Upper lobe of left lung (tissue), 6 donors: ENCODE data around the gene CUX1. TPM values are rescaled to one million over a fixed set of nuclear protein-coding genes. Genes with fewer than 3 reads are reported as not detected.
A peak's percentile ranks its signal among the peaks of the same experiment; 100 is the strongest.

Experiments used
- ATAC-seq, 2 donors: fragments of 200-7000 bp; cut with Tn5 transposase; one replicate each; pipeline ENCODE4 v1.9.1; 2022; ENCODE audit warnings: mild to moderate bottlenecking in 2 of 2, moderate library complexity in 2 of 2; ENCODE audit not compliant: low FRiP score in 2 of 2
- DNase-seq, 2 donors: peaks; one replicate each; pipeline ENCODE4 v3.0.0-alpha.2; 2019 to 2020
- H3K27ac ChIP-seq, 4 donors: fragments of 200-600 bp; sonication (generic); one replicate each; pipeline ENCODE4 v1.5.1; 2016 to 2019
- H3K27me3 ChIP-seq, 4 donors: fragments of 200-600 bp; sonication (generic); one replicate each; pipeline ENCODE4 v1.5.1; 2017 to 2019
- H3K36me3 ChIP-seq, 4 donors: fragments of 200-600 bp; sonication (generic); one replicate each; pipeline ENCODE4 v1.5.1; 2016 to 2019
- H3K4me1 ChIP-seq, 4 donors: fragments of 200-600 bp; sonication (generic); one replicate each; pipeline ENCODE4 v1.5.1; 2018 to 2019
- H3K4me3 ChIP-seq, 4 donors: fragments of 200-600 bp; sonication (generic); one replicate each; pipeline ENCODE4 v1.5.1; 2017 to 2019; ENCODE audit warnings: mild to moderate bottlenecking in 2 of 4, moderate library complexity in 1 of 4
- H3K9me3 ChIP-seq, 4 donors: fragments of 200-600 bp; sonication (generic); one replicate each; pipeline ENCODE4 v1.5.1; 2018 to 2019
- CTCF ChIP-seq, 6 experiments: fragments of 450-650 bp in 4 of 6; fragments of 200-600 bp in 2 of 6; sonication (generic) in 2 of 6; IDR thresholded peaks; one replicate each; pipeline ENCODE4 v1.5.1; 2016 to 2019; ENCODE audit warnings: antibody characterized with exemption in 6 of 6
- EP300 ChIP-seq, 4 donors: sonication (generic); formaldehyde crosslinking; IDR thresholded peaks; one replicate each; pipeline ENCODE4 v1.5.1; 2017; ENCODE audit warnings: antibody characterized with exemption in 4 of 4, control low read depth in 2 of 4
- POLR2A ChIP-seq, 4 donors: fragments of 450-650 bp; IDR thresholded peaks; one replicate each; pipeline ENCODE4 v1.5.1; 2016 to 2017; ENCODE audit warnings: antibody characterized with exemption in 4 of 4, mild to moderate bottlenecking in 2 of 4
- POLR2AphosphoS5 ChIP-seq, 2 donors: sonication (generic); formaldehyde crosslinking; IDR thresholded peaks; one replicate each; pipeline ENCODE4 v1.5.1; 2017; ENCODE audit warnings: antibody characterized with exemption in 2 of 2
- WGBS, 2 donors: methylation state at CpG; one replicate each; pipeline ENCODE4 v1.1.5; 2017 to 2018; 5-methylcytosine and 5-hydroxymethylcytosine counted together
- total RNA-seq, 6 donors: library from RNA; depleted of rRNA in 4 of 6; stranded (reverse); fragments of >200 nt in 4 of 6; gene quantifications; one replicate each; pipeline versions ENCODE4 v1.1.0 to v1.2.1, GENCODE V29; 2016 to 2021
- donor health status: DM: no; HTN: no; CAD: no; lungs with moderate emphysema.
- donor health status: DM: no; HTN: yes; CAD: no; lungs with severe emphysema.

CUX1 gene
- total RNA-seq, 6 donors from 2014 or later = 106 to 188 (median 115) TPM

GRCh38 chr7:102097601-102098161 is 280.3 kb downstream of the CUX1 start:
- ATAC-seq (no peak), DNase-seq (no peak)
- no peak overlapping the region for H3K4me3 ChIP-seq
- TF ChIP-seq CTCF (IDR thresholded peaks at IDR 0.05) (no peak), EP300 (IDR thresholded peaks at IDR 0.05) (no peak), POLR2AphosphoS5 (IDR thresholded peaks at IDR 0.05) (no peak), POLR2A (IDR thresholded peaks at IDR 0.05) (no peak)
- 67 to 87% methylated on average over 13 of the region's 13 CpGs for WGBS, 2 donors
- H3K4me1 ChIP-seq = peaks cover 0 to 5% (median 0%) of the 10 kb centered on the region in 4 donors
- peaks cover 0 to 47% (median 29%) of the 10 kb centered on the region in 4 donors for H3K36me3 ChIP-seq
- no peaks in the 10 kb centered on the region for H3K9me3 ChIP-seq
- H3K27ac ChIP-seq = no peak overlapping the region
- H3K27me3 ChIP-seq = no peaks in the 10 kb centered on the region

- 95 to 100% methylated on average over 5 to 6 of the region's 6 CpGs for WGBS, 2 donors
- Histone ChIP-seq H3K9me3 (no peaks in the 10 kb centered on the region), H3K27me3 (no peaks in the 10 kb centered on the region), H3K4me1 (no peaks in the 10 kb centered on the region), H3K36me3 (peaks cover 0 to 58% (median 36%) of the 10 kb centered on the region in 4 donors), H3K27ac (no peak overlapping the region), H3K4me3 (no peak overlapping the region)
- no peak for ATAC-seq
- TF ChIP-seq POLR2AphosphoS5 (IDR thresholded peaks at IDR 0.05) = no peak
- no peak for TF ChIP-seq POLR2A (IDR thresholded peaks at IDR 0.05)
- TF ChIP-seq CTCF (IDR thresholded peaks at IDR 0.05) = no peak
- TF ChIP-seq EP300 (IDR thresholded peaks at IDR 0.05) = no peak
- DNase-seq = no peak
These were observed 281.6 kb downstream of the CUX1 start for GRCh38 chr7:102098986-102099385.

GRCh38 chr7:102099474-102099873 is 282.0 kb downstream of the CUX1 start:
- DNase-seq (no peak), ATAC-seq (no peak)
- H3K27ac ChIP-seq = no peak overlapping the region
- no peak overlapping the region for H3K4me3 ChIP-seq
- WGBS, 2 donors = 95 to 98% methylated on average over 3 of the region's 3 CpGs
- H3K4me1 ChIP-seq = no peaks in the 10 kb centered on the region
- peaks cover 0 to 63% (median 38%) of the 10 kb centered on the region in 4 donors for H3K36me3 ChIP-seq
- H3K27me3 ChIP-seq = no peaks in the 10 kb centered on the region
- no peak for TF ChIP-seq EP300 (IDR thresholded peaks at IDR 0.05)
- no peak for TF ChIP-seq POLR2AphosphoS5 (IDR thresholded peaks at IDR 0.05)
- TF ChIP-seq CTCF (IDR thresholded peaks at IDR 0.05) = no peak
- TF ChIP-seq POLR2A (IDR thresholded peaks at IDR 0.05) = no peak
- no peaks in the 10 kb centered on the region for H3K9me3 ChIP-seq

GRCh38 chr7:102101111-102101551 is 283.7 kb downstream of the CUX1 start:
- Histone ChIP-seq H3K9me3 (no peaks in the 10 kb centered on the region), H3K36me3 (peaks cover 0 to 73% (median 45%) of the 10 kb centered on the region in 4 donors), H3K27me3 (no peaks in the 10 kb centered on the region), H3K4me3 (no peak overlapping the region), H3K4me1 (no peaks in the 10 kb centered on the region), H3K27ac (no peak overlapping the region)
- 88 to 97% methylated on average over 7 of the region's 7 CpGs for WGBS, 2 donors
- ATAC-seq = peak in 1 of 2 donors; percentile 26
- no peak for DNase-seq
- no peak for TF ChIP-seq POLR2AphosphoS5 (IDR thresholded peaks at IDR 0.05)
- TF ChIP-seq EP300 (IDR thresholded peaks at IDR 0.05) = no peak
- no peak for TF ChIP-seq POLR2A (IDR thresholded peaks at IDR 0.05)
- TF ChIP-seq CTCF (IDR thresholded peaks at IDR 0.05) = no peak

- Histone ChIP-seq H3K9me3 (no peaks in the 10 kb centered on the region), H3K27me3 (no peaks in the 10 kb centered on the region), H3K4me1 (no peaks in the 10 kb centered on the region), H3K27ac (no peak overlapping the region), H3K36me3 (peaks cover 5 to 81% (median 49%) of the 10 kb centered on the region in 4 donors), H3K4me3 (no peak overlapping the region)
- no peak for ATAC-seq
- WGBS, 2 donors = 94% methylated on average over 11 of the region's 11 CpGs
- DNase-seq = no peak
- no peak for TF ChIP-seq EP300 (IDR thresholded peaks at IDR 0.05)
- no peak for TF ChIP-seq POLR2AphosphoS5 (IDR thresholded peaks at IDR 0.05)
- no peak for TF ChIP-seq POLR2A (IDR thresholded peaks at IDR 0.05)
- no peak for TF ChIP-seq CTCF (IDR thresholded peaks at IDR 0.05)
These were observed 284.5 kb downstream of the CUX1 start for GRCh38 chr7:102101926-102102325.
